Activated naive CD8-positive, alpha-beta T cell treated with anti-CD3 and anti-CD28 coated beads, Interleukin-2, amount 10 ng/mL, durations not matched to agents 7 days and 5 days (primary cell): ENCODE results near the gene NFATC3. TPM values are rescaled to one million over a fixed set of nuclear protein-coding genes. Genes with fewer than 3 reads are reported as not detected.

Experiments
- ATAC-seq: fragments of 150-1000 bp; cut with Tn5 transposase; one replicate; pipeline ENCODE4 v1.10.0; 2021; ENCODE audit warnings: low read depth, moderate library complexity
- POLR2A ChIA-PET: fragments of 350-600 bp; sonication (Branson Sonifier 250); formaldehyde crosslinking; loops from one replicate; lab custom pipeline; 2021; ENCODE audit warnings: antibody characterized with exemption; lab: Charles Lee
- DNase-seq: peaks from one replicate; pipeline ENCODE4 v3.0.0; 2021
- H3K27ac Mint-ChIP-seq: one replicate; pipeline ENCODE4 v1.8.0; 2022; ENCODE audit warnings: mild to moderate bottlenecking, mixed read lengths
- H3K27me3 Mint-ChIP-seq: one replicate; pipeline ENCODE4 v1.8.0; 2022; ENCODE audit warnings: mild to moderate bottlenecking, moderate library complexity, mixed read lengths
- H3K36me3 Mint-ChIP-seq: one replicate; pipeline ENCODE4 v1.8.0; 2021; ENCODE audit warnings: mild to moderate bottlenecking, mixed read lengths
- H3K4me1 Mint-ChIP-seq: one replicate; pipeline ENCODE4 v1.8.0; 2021; ENCODE audit warnings: mixed read lengths
- H3K4me3 Mint-ChIP-seq: one replicate; pipeline ENCODE4 v1.8.0; 2022; ENCODE audit warnings: mild to moderate bottlenecking, moderate library complexity, mixed read lengths
- H3K9me3 Mint-ChIP-seq: one replicate; pipeline ENCODE4 v1.8.0; 2021; ENCODE audit warnings: mixed read lengths
- total RNA-seq, 2 experiments: library from RNA; stranded (reverse); gene quantifications; one replicate each; pipeline ENCODE4 v1.2.3, GENCODE V29; 2021

NFATC3 gene
- total RNA-seq, 2 experiments from 2014 or later: 132 to 139 TPM

DNA sequence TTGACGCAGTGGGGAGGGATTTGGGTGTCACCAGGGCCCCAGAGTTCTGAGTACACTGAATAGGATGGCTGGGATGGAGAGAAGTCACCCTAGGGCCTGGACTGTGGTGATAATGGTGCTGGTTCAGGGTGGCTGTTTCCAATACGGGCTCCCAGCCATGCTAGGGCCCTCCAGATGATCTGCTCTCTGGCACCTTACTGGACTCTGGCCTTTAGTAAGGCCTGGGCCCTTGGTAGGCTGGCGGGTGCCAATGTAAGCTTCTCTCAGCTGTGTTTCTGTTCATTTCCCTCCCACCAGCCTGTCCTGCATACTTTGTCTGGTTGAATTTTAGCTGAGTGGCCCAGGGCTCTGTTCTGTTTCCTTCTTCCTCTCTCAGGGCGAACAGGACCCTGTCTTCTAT, 162.8 kb downstream of the NFATC3 start:
- no peak overlapping the region for H3K4me3 Mint-ChIP-seq
- POLR2A ChIA-PET: interaction anchor here (0.7 to 1.5 kb wide), 2 partner anchors 63 to 1371 kb away, joined by 3 to 4 read pairs; partner anchors contain the start of genes PRMT7 and SLC7A6OS

GRCh38 chr16:68249371-68249770, 164.2 kb downstream of the NFATC3 start:
- Mint-ChIP-seq H3K27me3 (no peaks in the 10 kb centered on the region), H3K9me3 (no peaks in the 10 kb centered on the region), H3K36me3 (peaks cover 3% of the 10 kb centered on the region), H3K27ac (no peak overlapping the region), H3K4me3 (no peak overlapping the region), H3K4me1 (peaks cover 20% of the 10 kb centered on the region)
- DNase-seq: no peak
- POLR2A ChIA-PET: interaction anchor here (1.5 kb wide), 1 partner anchor 61 kb away, joined by 4 read pairs; the partner anchor contains the start of genes PRMT7 and SLC7A6OS
- ATAC-seq: no peak

More for the DNA sequence above, 162.8 kb downstream of the NFATC3 start:
- Mint-ChIP-seq H3K4me1 (peaks cover 23% of the 10 kb centered on the region), H3K27ac (no peak overlapping the region), H3K9me3 (no peaks in the 10 kb centered on the region), H3K36me3 (peaks cover 3% of the 10 kb centered on the region), H3K27me3 (no peaks in the 10 kb centered on the region)
- ATAC-seq (no peak), DNase-seq (no peak)

- Mint-ChIP-seq H3K4me3 (no peak overlapping the region), H3K9me3 (no peaks in the 10 kb centered on the region), H3K36me3 (peaks cover 3% of the 10 kb centered on the region), H3K27me3 (no peaks in the 10 kb centered on the region), H3K27ac (peak overlapping the region; percentile 60), H3K4me1 (peaks cover 11% of the 10 kb centered on the region)
- DNase-seq (no peak), ATAC-seq (no peak)
- POLR2A ChIA-PET: interaction anchor here (0.7 kb wide), 1 partner anchor 39 kb away, joined by 4 read pairs; no protein-coding TSS in a partner anchor
Measured at GRCh38 chr16:68250951-68251350, 165.8 kb downstream of the NFATC3 start.

- POLR2A ChIA-PET: interaction anchor here (0.7 kb wide), 1 partner anchor 38 kb away, joined by 4 read pairs; no protein-coding TSS in a partner anchor
- no peaks in the 10 kb centered on the region for H3K27me3 Mint-ChIP-seq
- H3K27ac Mint-ChIP-seq: no peak overlapping the region
- H3K36me3 Mint-ChIP-seq: peaks cover 3% of the 10 kb centered on the region
- no peaks in the 10 kb centered on the region for H3K9me3 Mint-ChIP-seq
- peaks cover 4% of the 10 kb centered on the region for H3K4me1 Mint-ChIP-seq
- no peak for DNase-seq
- H3K4me3 Mint-ChIP-seq: no peak overlapping the region
- ATAC-seq: no peak
Measured at GRCh38 chr16:68251832-68252231, 166.7 kb downstream of the NFATC3 start.

DNA sequence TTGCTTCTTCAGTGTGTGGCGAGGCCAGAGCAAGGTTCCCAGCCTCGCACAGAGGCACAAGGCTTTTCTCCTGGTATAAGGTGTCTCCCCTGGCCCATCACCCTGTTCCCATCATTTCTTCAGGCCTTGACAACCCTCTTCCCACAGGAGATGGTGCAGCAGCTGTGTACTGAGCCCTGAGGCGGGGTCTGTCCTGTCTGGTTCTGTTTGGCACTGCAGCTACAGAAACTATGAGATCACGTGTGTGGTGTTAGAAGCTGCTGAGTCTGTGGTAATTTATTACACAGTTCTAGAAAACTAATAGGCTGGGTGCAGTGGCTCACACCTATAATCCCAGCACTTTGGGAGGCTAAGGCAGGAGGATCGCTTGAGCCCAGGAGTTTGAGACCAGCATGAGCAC, 167.2 kb downstream of the NFATC3 start:
- H3K4me3 Mint-ChIP-seq: no peak overlapping the region
- POLR2A ChIA-PET: no interaction called here
- DNase-seq (no peak), ATAC-seq (no peak)
- H3K36me3 Mint-ChIP-seq: peaks cover 3% of the 10 kb centered on the region
- no peak overlapping the region for H3K27ac Mint-ChIP-seq
- peaks cover 4% of the 10 kb centered on the region for H3K4me1 Mint-ChIP-seq
- H3K27me3 Mint-ChIP-seq: no peaks in the 10 kb centered on the region
- H3K9me3 Mint-ChIP-seq: no peaks in the 10 kb centered on the region

DNA sequence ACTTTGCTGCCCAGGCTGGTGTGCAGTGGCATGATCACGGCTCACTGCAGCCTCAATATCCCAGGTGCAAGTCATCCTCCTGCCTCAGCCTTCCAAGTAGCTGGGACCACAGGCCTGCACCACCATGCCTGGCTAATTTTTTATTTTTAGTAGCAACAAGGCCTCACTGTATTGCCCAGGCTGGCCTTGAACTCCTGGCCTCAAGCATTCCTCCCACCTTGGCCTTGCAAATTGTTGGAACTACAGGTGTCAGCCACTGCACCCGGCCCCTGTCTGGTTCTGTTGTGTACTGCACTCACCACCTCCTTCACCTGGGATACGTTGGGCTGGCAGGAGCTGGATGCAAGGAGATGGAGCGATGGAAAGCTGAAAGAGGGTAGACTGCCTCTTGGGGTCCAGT, 168.6 kb downstream of the NFATC3 start:
- no peaks in the 10 kb centered on the region for H3K4me1 Mint-ChIP-seq
- H3K4me3 Mint-ChIP-seq: no peak overlapping the region
- no peak overlapping the region for H3K27ac Mint-ChIP-seq
- peaks cover 3% of the 10 kb centered on the region for H3K36me3 Mint-ChIP-seq
- DNase-seq (no peak), ATAC-seq (no peak)
- POLR2A ChIA-PET: interaction anchor here (0.7 to 1.2 kb wide), 3 partner anchors 8 to 73 kb away, joined by 3 to 5 read pairs (median 4); partner anchors contain the start of gene PLA2G15
- H3K27me3 Mint-ChIP-seq: no peaks in the 10 kb centered on the region
- H3K9me3 Mint-ChIP-seq: no peaks in the 10 kb centered on the region

- no peaks in the 10 kb centered on the region for H3K27me3 Mint-ChIP-seq
- no peak overlapping the region for H3K4me3 Mint-ChIP-seq
- H3K27ac Mint-ChIP-seq: no peak overlapping the region
- no peaks in the 10 kb centered on the region for H3K9me3 Mint-ChIP-seq
- H3K4me1 Mint-ChIP-seq: no peaks in the 10 kb centered on the region
- DNase-seq (no peak), ATAC-seq (no peak)
- peaks cover 3% of the 10 kb centered on the region for H3K36me3 Mint-ChIP-seq
- POLR2A ChIA-PET: no interaction called here
Measured at GRCh38 chr16:68255712-68256111, 170.5 kb downstream of the NFATC3 start.

DNA sequence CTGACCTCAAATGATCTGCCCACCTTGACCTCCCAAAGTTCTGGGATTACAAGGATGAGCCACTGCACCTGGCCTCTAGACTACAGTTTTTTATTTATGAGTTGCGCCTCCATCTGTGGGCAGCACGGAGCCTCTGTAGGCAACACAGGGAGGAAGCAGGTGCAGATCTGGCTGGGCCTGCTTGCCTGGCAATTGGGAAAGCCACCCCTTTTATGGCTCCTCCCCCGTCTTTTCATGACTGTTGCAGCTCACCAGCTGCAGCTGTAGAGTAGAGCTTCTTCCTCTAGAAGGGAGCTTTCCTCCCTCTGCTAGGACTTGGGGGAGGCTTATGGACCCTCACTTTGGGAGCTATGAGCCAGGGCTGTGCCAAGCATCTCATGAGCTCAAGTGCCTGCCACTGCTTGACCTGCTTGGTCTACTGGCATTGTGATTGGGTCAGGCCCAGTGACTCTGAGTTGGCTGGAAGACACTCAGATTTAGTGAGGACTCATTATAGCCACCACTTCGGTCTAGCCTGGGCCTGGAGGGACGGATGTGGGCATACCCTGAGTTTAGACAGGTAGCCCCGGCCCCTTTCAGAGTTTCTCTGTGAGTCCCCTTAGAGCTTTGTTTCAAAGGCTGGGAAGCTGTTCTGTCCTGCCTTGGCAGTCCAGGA, 172.2 kb downstream of the NFATC3 start:
- Mint-ChIP-seq H3K9me3 (no peaks in the 10 kb centered on the region), H3K36me3 (no peaks in the 10 kb centered on the region), H3K4me1 (peaks cover 12% of the 10 kb centered on the region), H3K27me3 (no peaks in the 10 kb centered on the region), H3K4me3 (no peak overlapping the region), H3K27ac (no peak overlapping the region)
- no peak for ATAC-seq
- POLR2A ChIA-PET: interaction anchor here (0.9 to 1.9 kb wide), 3 partner anchors 28 to 75 kb away, joined by 3 to 10 read pairs (median 3); partner anchors contain the start of genes PRMT7 and SLC7A6OS
- no peak for DNase-seq

DNA sequence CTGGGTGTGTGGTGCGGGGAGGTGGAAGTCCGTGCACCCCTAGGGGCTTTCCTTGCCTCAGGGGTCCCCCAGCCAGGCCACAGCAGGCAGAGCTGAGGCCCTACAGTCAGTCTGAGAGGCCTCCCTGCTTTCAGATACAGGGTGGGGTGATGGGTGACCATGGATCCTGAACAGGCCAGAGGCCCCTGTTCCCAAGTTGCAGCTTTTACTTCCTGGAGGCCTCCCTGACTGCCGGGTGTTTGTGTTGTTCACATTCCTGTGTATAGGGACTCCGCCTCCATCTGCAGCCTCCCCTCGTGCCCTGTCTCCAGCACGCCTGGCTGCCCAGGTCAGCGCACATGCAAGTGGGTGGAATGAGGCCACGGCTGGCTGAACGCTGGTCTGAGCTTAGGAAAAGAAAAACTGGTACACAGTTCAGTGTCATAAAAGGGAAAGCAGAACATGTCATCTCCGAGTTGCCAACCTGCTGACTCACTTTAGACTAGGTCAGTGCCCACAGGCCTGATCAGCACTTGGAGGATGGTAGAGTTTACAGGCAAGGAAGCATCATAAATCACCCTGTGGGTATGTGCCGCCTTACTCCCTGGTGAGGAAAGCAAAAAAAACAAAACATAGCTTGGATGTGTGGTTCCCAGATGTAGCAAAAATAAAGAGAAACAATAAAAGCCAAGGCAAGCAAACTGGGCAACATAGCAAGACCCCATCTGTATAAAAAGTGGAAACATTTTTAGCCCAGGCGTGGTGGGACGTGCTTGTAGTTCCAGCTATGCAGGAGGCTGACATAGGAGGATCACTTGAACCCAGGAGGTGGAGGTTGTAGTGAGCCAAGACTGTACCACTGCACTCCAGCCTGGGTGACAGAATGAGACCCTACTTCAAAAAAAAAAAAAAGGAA, 173.0 kb downstream of the NFATC3 start:
- Mint-ChIP-seq H3K27ac (no peak overlapping the region), H3K9me3 (no peaks in the 10 kb centered on the region), H3K27me3 (no peaks in the 10 kb centered on the region), H3K36me3 (no peaks in the 10 kb centered on the region), H3K4me3 (no peak overlapping the region), H3K4me1 (peaks cover 13% of the 10 kb centered on the region)
- DNase-seq (no peak), ATAC-seq (no peak)
- POLR2A ChIA-PET: interaction anchor here (0.9 to 1.9 kb wide), 4 partner anchors 27 to 74 kb away, joined by 3 to 10 read pairs (median 3); partner anchors contain the start of genes PRMT7 and SLC7A6OS

- H3K36me3 Mint-ChIP-seq: no peaks in the 10 kb centered on the region
- POLR2A ChIA-PET: interaction anchor here (1.1 to 1.9 kb wide), 2 partner anchors 52 to 67 kb away, joined by 3 to 10 read pairs; partner anchors contain the start of genes PRMT7 and SLC7A6OS
Measured at GRCh38 chr16:68259007-68259825, 174.0 kb downstream of the NFATC3 start.

GRCh38 chr16:68263559-68264127, 178.5 kb downstream of the NFATC3 start:
- Mint-ChIP-seq H3K27me3 (no peaks in the 10 kb centered on the region), H3K4me3 (peak overlapping the region; percentile 97), H3K4me1 (peaks cover 40% of the 10 kb centered on the region), H3K9me3 (no peaks in the 10 kb centered on the region), H3K36me3 (peaks cover 8% of the 10 kb centered on the region), H3K27ac (peak overlapping the region; percentile 91)
- DNase-seq: no peak
- POLR2A ChIA-PET: interaction anchor here (0.7 to 17.3 kb wide), 22 partner anchors 8 to 189 kb away, joined by 3 to 297 read pairs (median 6); partner anchors contain the start of genes NFATC3, PLA2G15, PRMT7 and SLC7A6OS
- ATAC-seq: no peak

More at GRCh38 chr16:68259007-68259825, 174.0 kb downstream of the NFATC3 start:
- H3K9me3 Mint-ChIP-seq: no peaks in the 10 kb centered on the region
- no peak for ATAC-seq
- no peaks in the 10 kb centered on the region for H3K27me3 Mint-ChIP-seq
- DNase-seq: no peak
- H3K27ac Mint-ChIP-seq: no peak overlapping the region
- no peak overlapping the region for H3K4me3 Mint-ChIP-seq
- peaks cover 19% of the 10 kb centered on the region for H3K4me1 Mint-ChIP-seq
